ENCODE data around the gene LRMDA.

Gene LRMDA

GRCh38 chr10:76286536-76286935 is 855.1 kb downstream of the LRMDA start:
- Histone ChIP-seq H3K9me3 (ENCODE audit: control insufficient read depth, insufficient read depth, low read length) (no peaks in the 10 kb centered on the region), H3K27ac (ENCODE audit: low read length) (no peak overlapping the region), H3K4me1 (ENCODE audit: control insufficient read depth, insufficient read depth, low read length) (no peaks in the 10 kb centered on the region), H3K4me3 (ENCODE audit: low read length) (no peak overlapping the region), H3K27me3 (ENCODE audit: control insufficient read depth, insufficient read depth, low read length) (no peaks in the 10 kb centered on the region), H3K36me3 (ENCODE audit: control insufficient read depth, insufficient read depth, low read length) (no peaks in the 10 kb centered on the region)
- no CpG with 5 or more reads among the region's 1 CpG for WGBS (ENCODE audit: insufficient coverage, insufficient read length)
- no peak for DNase-seq (ENCODE audit: low read depth, low spot score)

- Histone ChIP-seq H3K9me3 (ENCODE audit: control insufficient read depth, insufficient read depth, low read length) (no peaks in the 10 kb centered on the region), H3K27me3 (ENCODE audit: control insufficient read depth, insufficient read depth, low read length) (no peaks in the 10 kb centered on the region), H3K4me1 (ENCODE audit: control insufficient read depth, insufficient read depth, low read length) (no peaks in the 10 kb centered on the region), H3K27ac (ENCODE audit: low read length) (no peak overlapping the region), H3K36me3 (ENCODE audit: control insufficient read depth, insufficient read depth, low read length) (no peaks in the 10 kb centered on the region), H3K4me3 (ENCODE audit: low read length) (no peak overlapping the region)
- no peak for DNase-seq (ENCODE audit: low read depth, low spot score)
- no CpG with 5 or more reads among the region's 3 CpGs for WGBS (ENCODE audit: insufficient coverage, insufficient read length)
Measured at GRCh38 chr10:76287856-76288255, 856.4 kb downstream of the LRMDA start.

DNA sequence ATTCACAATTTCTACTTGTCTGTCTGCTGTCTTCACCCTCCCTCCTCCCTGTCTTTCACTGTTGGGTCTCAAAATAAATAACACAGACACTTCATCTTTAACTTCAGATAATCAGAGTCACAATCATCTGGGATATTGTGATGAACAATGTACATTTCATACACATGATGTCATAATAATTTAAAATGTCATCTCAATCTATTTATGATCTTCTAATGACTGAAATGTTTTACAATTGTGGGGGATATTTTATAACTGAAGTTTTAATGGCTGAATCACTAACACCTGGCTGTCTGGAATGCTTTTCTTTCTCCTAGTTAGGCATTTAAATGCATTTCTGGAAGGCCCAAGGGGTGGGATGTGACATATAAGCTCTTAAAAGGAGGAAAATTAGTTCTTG is 859.8 kb downstream of the LRMDA start:
- Histone ChIP-seq H3K27ac (ENCODE audit: low read length) (no peak overlapping the region), H3K9me3 (ENCODE audit: control insufficient read depth, insufficient read depth, low read length) (no peaks in the 10 kb centered on the region), H3K4me1 (ENCODE audit: control insufficient read depth, insufficient read depth, low read length) (no peaks in the 10 kb centered on the region), H3K4me3 (ENCODE audit: low read length) (no peak overlapping the region), H3K36me3 (ENCODE audit: control insufficient read depth, insufficient read depth, low read length) (no peaks in the 10 kb centered on the region), H3K27me3 (ENCODE audit: control insufficient read depth, insufficient read depth, low read length) (no peaks in the 10 kb centered on the region)
- no peak for DNase-seq (ENCODE audit: low read depth, low spot score)

DNA sequence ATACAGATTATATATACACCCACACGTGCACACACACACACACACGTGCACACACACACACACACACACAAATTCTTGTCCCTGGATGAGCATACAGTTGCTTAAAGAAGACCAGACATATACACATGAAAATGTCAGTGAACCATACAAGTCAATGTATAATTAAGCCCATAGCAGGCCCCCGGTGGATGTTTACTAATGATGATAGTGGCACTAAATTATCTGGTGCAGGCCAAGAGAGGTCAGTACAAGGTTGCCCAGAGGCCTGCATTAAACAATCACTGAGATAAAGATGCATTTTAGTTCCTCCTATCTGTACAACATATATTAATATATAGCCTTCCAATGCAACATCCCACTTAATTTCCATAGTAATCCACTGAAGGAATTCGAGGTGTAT is 860.5 kb downstream of the LRMDA start:
- H3K36me3 ChIP-seq (ENCODE audit: control insufficient read depth, insufficient read depth, low read length) = no peaks in the 10 kb centered on the region
- H3K4me1 ChIP-seq (ENCODE audit: control insufficient read depth, insufficient read depth, low read length) = no peaks in the 10 kb centered on the region
- DNase-seq (ENCODE audit: low read depth, low spot score) = no peak
- no peaks in the 10 kb centered on the region for H3K9me3 ChIP-seq (ENCODE audit: control insufficient read depth, insufficient read depth, low read length)
- WGBS (ENCODE audit: insufficient coverage, insufficient read length) = no CpG with 5 or more reads among the region's 4 CpGs
- H3K4me3 ChIP-seq (ENCODE audit: low read length) = no peak overlapping the region
- no peak overlapping the region for H3K27ac ChIP-seq (ENCODE audit: low read length)
- H3K27me3 ChIP-seq (ENCODE audit: control insufficient read depth, insufficient read depth, low read length) = no peaks in the 10 kb centered on the region

GRCh38 chr10:76296957-76297356 is 865.5 kb downstream of the LRMDA start:
- no peak overlapping the region for H3K4me3 ChIP-seq (ENCODE audit: low read length)
- H3K27ac ChIP-seq (ENCODE audit: low read length) = no peak overlapping the region
- H3K27me3 ChIP-seq (ENCODE audit: control insufficient read depth, insufficient read depth, low read length) = no peaks in the 10 kb centered on the region
- H3K36me3 ChIP-seq (ENCODE audit: control insufficient read depth, insufficient read depth, low read length) = no peaks in the 10 kb centered on the region
- WGBS (ENCODE audit: insufficient coverage, insufficient read length) = no CpG with 5 or more reads among the region's 3 CpGs
- H3K4me1 ChIP-seq (ENCODE audit: control insufficient read depth, insufficient read depth, low read length) = peaks cover 2% of the 10 kb centered on the region; the same call in 1 of the 2 replicates
- no peak for DNase-seq (ENCODE audit: low read depth, low spot score)
- no peaks in the 10 kb centered on the region for H3K9me3 ChIP-seq (ENCODE audit: control insufficient read depth, insufficient read depth, low read length)

GRCh38 chr10:76297358-76297757 is 865.9 kb downstream of the LRMDA start:
- WGBS (ENCODE audit: insufficient coverage, insufficient read length) = no CpG with 5 or more reads among the region's 4 CpGs
- Histone ChIP-seq H3K27me3 (ENCODE audit: control insufficient read depth, insufficient read depth, low read length) (no peaks in the 10 kb centered on the region), H3K4me1 (ENCODE audit: control insufficient read depth, insufficient read depth, low read length) (peaks cover 2% of the 10 kb centered on the region; the same call in 1 of the 2 replicates), H3K27ac (ENCODE audit: low read length) (no peak overlapping the region), H3K36me3 (ENCODE audit: control insufficient read depth, insufficient read depth, low read length) (no peaks in the 10 kb centered on the region), H3K4me3 (ENCODE audit: low read length) (no peak overlapping the region), H3K9me3 (ENCODE audit: control insufficient read depth, insufficient read depth, low read length) (no peaks in the 10 kb centered on the region)
- no peak for DNase-seq (ENCODE audit: low read depth, low spot score)

- WGBS (ENCODE audit: insufficient coverage, insufficient read length) = no CpG with 5 or more reads among the region's 10 CpGs
- Histone ChIP-seq H3K27ac (ENCODE audit: low read length) (no peak overlapping the region), H3K4me1 (ENCODE audit: control insufficient read depth, insufficient read depth, low read length) (peaks cover 2% of the 10 kb centered on the region; the same call in 1 of the 2 replicates), H3K36me3 (ENCODE audit: control insufficient read depth, insufficient read depth, low read length) (no peaks in the 10 kb centered on the region), H3K4me3 (ENCODE audit: low read length) (no peak overlapping the region), H3K27me3 (ENCODE audit: control insufficient read depth, insufficient read depth, low read length) (no peaks in the 10 kb centered on the region), H3K9me3 (ENCODE audit: control insufficient read depth, insufficient read depth, low read length) (no peaks in the 10 kb centered on the region)
- DNase-seq (ENCODE audit: low read depth, low spot score) = no peak
Measured at GRCh38 chr10:76297780-76298281, 866.4 kb downstream of the LRMDA start.

DNA sequence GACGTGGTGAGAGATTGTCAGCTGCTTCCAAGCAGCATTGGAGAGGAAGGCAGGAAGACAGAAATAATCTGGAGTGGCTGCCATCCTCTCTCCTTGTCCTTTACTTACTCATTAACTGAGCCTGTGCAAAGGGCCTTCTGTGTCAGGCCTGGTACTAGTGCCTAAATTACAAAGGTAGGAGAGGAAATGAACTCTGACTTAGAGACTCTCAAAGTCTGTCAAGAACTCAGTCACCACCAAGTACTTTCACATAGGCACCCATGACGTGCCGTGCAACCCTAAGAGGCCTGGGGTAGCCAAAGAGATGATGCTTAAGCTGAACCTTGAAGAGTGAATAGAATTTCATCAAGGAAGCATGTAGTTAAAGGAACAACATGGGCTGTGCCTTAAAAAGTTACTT is 866.9 kb downstream of the LRMDA start:
- H3K4me1 ChIP-seq (ENCODE audit: control insufficient read depth, insufficient read depth, low read length) = peaks cover 2% of the 10 kb centered on the region; the same call in 1 of the 2 replicates
- H3K27me3 ChIP-seq (ENCODE audit: control insufficient read depth, insufficient read depth, low read length) = no peaks in the 10 kb centered on the region
- H3K27ac ChIP-seq (ENCODE audit: low read length) = no peak overlapping the region
- H3K4me3 ChIP-seq (ENCODE audit: low read length) = no peak overlapping the region
- WGBS (ENCODE audit: insufficient coverage, insufficient read length) = no CpG with 5 or more reads among the region's 3 CpGs
- H3K9me3 ChIP-seq (ENCODE audit: control insufficient read depth, insufficient read depth, low read length) = no peaks in the 10 kb centered on the region
- no peaks in the 10 kb centered on the region for H3K36me3 ChIP-seq (ENCODE audit: control insufficient read depth, insufficient read depth, low read length)
- DNase-seq (ENCODE audit: low read depth, low spot score) = no peak

- DNase-seq (ENCODE audit: low read depth, low spot score) = no peak
- Histone ChIP-seq H3K27ac (ENCODE audit: low read length) (no peak overlapping the region), H3K27me3 (ENCODE audit: control insufficient read depth, insufficient read depth, low read length) (no peaks in the 10 kb centered on the region), H3K9me3 (ENCODE audit: control insufficient read depth, insufficient read depth, low read length) (no peaks in the 10 kb centered on the region), H3K4me3 (ENCODE audit: low read length) (no peak overlapping the region), H3K4me1 (ENCODE audit: control insufficient read depth, insufficient read depth, low read length) (peaks cover 2% of the 10 kb centered on the region; the same call in 1 of the 2 replicates), H3K36me3 (ENCODE audit: control insufficient read depth, insufficient read depth, low read length) (no peaks in the 10 kb centered on the region)
- WGBS (ENCODE audit: insufficient coverage, insufficient read length) = no CpG with 5 or more reads among the region's 4 CpGs
Measured at GRCh38 chr10:76299501-76299900, 868.1 kb downstream of the LRMDA start.

- Histone ChIP-seq H3K9me3 (ENCODE audit: control insufficient read depth, insufficient read depth, low read length) (no peaks in the 10 kb centered on the region), H3K36me3 (ENCODE audit: control insufficient read depth, insufficient read depth, low read length) (no peaks in the 10 kb centered on the region), H3K4me3 (ENCODE audit: low read length) (no peak overlapping the region), H3K27me3 (ENCODE audit: control insufficient read depth, insufficient read depth, low read length) (no peaks in the 10 kb centered on the region), H3K27ac (ENCODE audit: low read length) (no peak overlapping the region), H3K4me1 (ENCODE audit: control insufficient read depth, insufficient read depth, low read length) (peaks cover 2% of the 10 kb centered on the region; the same call in 1 of the 2 replicates)
- WGBS (ENCODE audit: insufficient coverage, insufficient read length) = no CpG with 5 or more reads among the region's 4 CpGs
- DNase-seq (ENCODE audit: low read depth, low spot score) = no peak
Measured at GRCh38 chr10:76301211-76301610, 869.8 kb downstream of the LRMDA start.

- DNase-seq (ENCODE audit: low read depth, low spot score) = no peak
- H3K4me3 ChIP-seq (ENCODE audit: low read length) = no peak overlapping the region
- WGBS (ENCODE audit: insufficient coverage, insufficient read length) = no CpG with 5 or more reads among the region's 3 CpGs
- peaks cover 2% of the 10 kb centered on the region; the same call in 1 of the 2 replicates for H3K4me1 ChIP-seq (ENCODE audit: control insufficient read depth, insufficient read depth, low read length)
- no peaks in the 10 kb centered on the region for H3K36me3 ChIP-seq (ENCODE audit: control insufficient read depth, insufficient read depth, low read length)
- no peak overlapping the region for H3K27ac ChIP-seq (ENCODE audit: low read length)
- no peaks in the 10 kb centered on the region for H3K9me3 ChIP-seq (ENCODE audit: control insufficient read depth, insufficient read depth, low read length)
- H3K27me3 ChIP-seq (ENCODE audit: control insufficient read depth, insufficient read depth, low read length) = no peaks in the 10 kb centered on the region
Measured at GRCh38 chr10:76301950-76302349, 870.5 kb downstream of the LRMDA start.

Measured in iPS DF 6.9 (cell line).